Nephron (organoid): ENCODE measurements around the gene ODAD3.

ENCODE experiments used
- H3K27ac Mint-ChIP-seq, 3 experiments: 2 replicates each; pipeline ENCODE4 v1.8.0; 2020; ENCODE audit warnings: mixed read lengths in 3 of 3, mild to moderate bottlenecking in 2 of 3, moderate library complexity in 1 of 3
- H3K27me3 Mint-ChIP-seq: 2 replicates; pipeline ENCODE4 v1.8.0; 2021; ENCODE audit warnings: low read depth, mild to moderate bottlenecking, moderate library complexity, mixed read lengths
- H3K36me3 Mint-ChIP-seq: 2 replicates; pipeline ENCODE4 v1.8.0; 2020; ENCODE audit warnings: low read depth, mixed read lengths
- H3K4me1 Mint-ChIP-seq: 2 replicates; pipeline ENCODE4 v1.8.0; 2020; ENCODE audit warnings: mixed read lengths
- H3K4me3 Mint-ChIP-seq, 3 experiments: 2 replicates each; pipeline ENCODE4 v1.8.0; 2020; ENCODE audit warnings: mild to moderate bottlenecking in 3 of 3, mixed read lengths in 3 of 3, moderate library complexity in 2 of 3
- H3K9me3 Mint-ChIP-seq: 2 replicates; pipeline ENCODE4 v1.8.0; 2020; ENCODE audit warnings: mixed read lengths
- CTCF ChIP-seq, 3 experiments: fragments of 200-600 bp; sonication (generic); IDR thresholded peaks; one replicate each; pipeline ENCODE4 v1.5.0; 2021; ENCODE audit warnings: antibody characterized with exemption in 3 of 3; ENCODE audit not compliant: unreplicated experiment in 3 of 3

ODAD3 gene

GRCh38 chr19:11450570-11451326 lies 15.8 kb upstream of the ODAD3 start:
- H3K27me3 Mint-ChIP-seq: no peaks in the 10 kb centered on the region
- TF ChIP-seq CTCF (IDR thresholded peaks at IDR 0.05; ENCODE audit: unreplicated experiment in 3 of 3): no peak
- H3K9me3 Mint-ChIP-seq: no peaks in the 10 kb centered on the region
- H3K27ac Mint-ChIP-seq: no peak overlapping the region
- peaks cover 4% of the 10 kb centered on the region for H3K36me3 Mint-ChIP-seq
- peaks cover 9% of the 10 kb centered on the region for H3K4me1 Mint-ChIP-seq
- no peak overlapping the region for H3K4me3 Mint-ChIP-seq

DNA sequence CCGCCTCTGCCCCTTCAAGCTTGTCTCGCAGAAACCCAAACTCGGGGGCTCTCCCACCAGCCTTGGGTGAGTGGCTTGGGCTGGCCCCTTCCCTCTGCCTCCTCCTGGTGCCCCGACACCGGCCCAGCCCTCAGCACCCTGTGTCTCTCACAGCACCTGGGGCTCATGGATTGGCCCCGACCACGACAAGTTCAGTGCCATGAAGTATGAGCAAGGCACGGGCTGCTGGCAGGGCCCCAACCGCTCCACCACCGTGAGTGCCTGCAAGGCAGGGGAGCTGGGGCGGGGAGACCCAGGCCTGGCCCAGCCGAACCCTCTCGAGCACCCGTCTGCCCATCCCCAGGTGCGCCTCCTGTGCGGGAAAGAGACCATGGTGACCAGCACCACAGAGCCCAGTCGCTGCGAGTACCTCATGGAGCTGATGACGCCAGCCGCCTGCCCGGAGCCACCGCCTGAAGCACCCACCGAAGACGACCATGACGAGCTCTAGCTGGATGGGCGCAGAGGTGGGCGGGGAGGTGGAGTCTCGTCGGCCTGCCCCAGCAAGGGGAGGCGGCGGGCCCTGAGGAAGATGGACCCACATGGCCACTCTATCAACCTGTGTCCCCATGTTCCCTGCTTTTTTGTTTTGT lies 14.1 kb upstream of the ODAD3 start:
- Mint-ChIP-seq H3K4me3 (no peak overlapping the region), H3K4me1 (peaks cover 9% of the 10 kb centered on the region), H3K9me3 (no peaks in the 10 kb centered on the region), H3K27me3 (no peaks in the 10 kb centered on the region), H3K36me3 (peaks cover 13% of the 10 kb centered on the region), H3K27ac (no peak overlapping the region)
- no peak for TF ChIP-seq CTCF (IDR thresholded peaks at IDR 0.05; ENCODE audit: unreplicated experiment in 3 of 3)

DNA sequence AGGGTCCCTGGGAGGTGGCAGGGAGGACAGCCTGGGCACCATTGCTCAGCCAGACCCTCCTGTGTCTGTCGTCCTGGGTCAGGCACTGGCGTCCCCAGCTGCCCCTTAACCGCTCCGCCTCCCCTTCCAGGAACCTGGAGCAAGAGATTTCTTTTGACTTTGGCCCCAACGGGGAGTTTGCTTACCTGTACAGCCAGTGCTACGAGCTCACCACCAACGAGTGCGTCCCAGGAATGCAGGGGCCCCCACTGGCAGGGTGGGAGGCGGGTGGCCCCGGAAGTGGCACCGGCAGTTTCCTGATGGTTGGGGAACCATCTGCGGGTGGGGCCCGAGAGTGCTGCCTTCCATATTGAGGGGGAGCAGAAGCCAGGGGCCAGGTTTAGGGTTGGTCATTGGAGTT lies 13.5 kb upstream of the ODAD3 start:
- Mint-ChIP-seq H3K36me3 (peaks cover 13% of the 10 kb centered on the region), H3K4me1 (peaks cover 9% of the 10 kb centered on the region), H3K27me3 (no peaks in the 10 kb centered on the region), H3K9me3 (no peaks in the 10 kb centered on the region), H3K27ac (no peak overlapping the region), H3K4me3 (no peak overlapping the region)
- TF ChIP-seq CTCF (IDR thresholded peaks at IDR 0.05; ENCODE audit: unreplicated experiment in 3 of 3): no peak

GRCh38 chr19:11447347-11448262 lies 12.7 kb upstream of the ODAD3 start:
- Mint-ChIP-seq H3K36me3 (peaks cover 13% of the 10 kb centered on the region), H3K9me3 (no peaks in the 10 kb centered on the region), H3K4me3 (no peak overlapping the region), H3K4me1 (peaks cover 8% of the 10 kb centered on the region), H3K27me3 (no peaks in the 10 kb centered on the region), H3K27ac (no peak overlapping the region)
- no peak for TF ChIP-seq CTCF (IDR thresholded peaks at IDR 0.05; ENCODE audit: unreplicated experiment in 3 of 3)

- Mint-ChIP-seq H3K4me1 (no peaks in the 10 kb centered on the region), H3K27me3 (no peaks in the 10 kb centered on the region), H3K9me3 (no peaks in the 10 kb centered on the region), H3K36me3 (peaks cover 19% of the 10 kb centered on the region), H3K4me3 (no peak overlapping the region), H3K27ac (peak overlapping the region in 2 of 3 experiments; percentile 41 to 66)
- TF ChIP-seq CTCF (IDR thresholded peaks at IDR 0.05; ENCODE audit: unreplicated experiment in 3 of 3): peak; percentile 63 to 66 (median 65)
Measured at GRCh38 chr19:11446652-11447301, 11.9 kb upstream of the ODAD3 start.
